MCF 10A (cell line): Measurements from ENCODE around the gene SBSN. TPM values are rescaled to one million over a fixed set of nuclear protein-coding genes. Genes with fewer than 3 reads are reported as not detected.

Experiments used
- BruUV-seq: library from RNA; stranded (reverse); fragments of 400-500 nt; replicated peaks from 2 replicates; lab custom pipeline; 2021; lab: Mats Ljungman, UMichigan
- CTCF ChIA-PET: fragments of 300-600 bp; sonication (Branson Sonifier 250); formaldehyde crosslinking; extraction: SDS; loops from one replicate; lab custom pipeline; 2021; ENCODE audit warnings: antibody characterized with exemption, inconsistent platforms; lab: Yijun Ruan, JAX
- POLR2A ChIA-PET: fragments of 300-600, 350-650 bp; sonication (Branson Sonifier 250); formaldehyde crosslinking; extraction: SDS; loops from one replicate; lab custom pipeline; 2020; ENCODE audit warnings: antibody characterized with exemption, inconsistent platforms; lab: Yijun Ruan, JAX
- DNase-seq: peaks from one replicate; pipeline ENCODE4 v3.0.0-alpha.2; 2018; ENCODE audit not compliant: unreplicated experiment
- H3K27ac Mint-ChIP-seq: one replicate; pipeline ENCODE4 v1.8.0; 2022; ENCODE audit warnings: mild to moderate bottlenecking, low read depth, mixed read lengths; ENCODE audit not compliant: unreplicated experiment
- H3K27me3 Mint-ChIP-seq: one replicate; pipeline ENCODE4 v1.8.0; 2022; ENCODE audit warnings: mixed read lengths; ENCODE audit not compliant: insufficient read depth, unreplicated experiment
- H3K36me3 Mint-ChIP-seq: one replicate; pipeline ENCODE4 v1.8.0; 2022; ENCODE audit warnings: mild to moderate bottlenecking, moderate library complexity, mixed read lengths; ENCODE audit not compliant: insufficient read depth, unreplicated experiment
- H3K4me1 Mint-ChIP-seq: one replicate; pipeline ENCODE4 v1.8.0; 2022; ENCODE audit warnings: mixed read lengths; ENCODE audit not compliant: insufficient read depth, unreplicated experiment
- H3K4me3 Mint-ChIP-seq: one replicate; pipeline ENCODE4 v1.8.0; 2022; ENCODE audit warnings: mild to moderate bottlenecking, moderate library complexity, mixed read lengths; ENCODE audit not compliant: unreplicated experiment
- H3K9me3 Mint-ChIP-seq: one replicate; pipeline ENCODE4 v1.8.0; 2022; ENCODE audit warnings: mixed read lengths; ENCODE audit not compliant: unreplicated experiment
- CTCF ChIP-seq: fragments of 200-600 bp; IDR thresholded peaks from one replicate; pipeline ENCODE4 v1.8.0; 2022; ENCODE audit warnings: antibody characterized with exemption, mild to moderate bottlenecking; ENCODE audit not compliant: unreplicated experiment
- intact Hi-C: fragments of 100-400 bp; cut with micrococcal nuclease; formaldehyde crosslinking; loops from 2 replicates; pipeline ENCODE4 v1.14.1; 2022
- total RNA-seq: library from RNA; stranded (reverse); gene quantifications from 2 replicates; pipeline ENCODE4 v1.2.3, GENCODE V29; 2022

Gene SBSN
- total RNA-seq, 1 experiment from 2014 or later = not detected

GRCh38 chr19:35534803-35535480 lies 6.8 kb upstream of the SBSN start:
- ChIA-PET CTCF (interaction anchor here (0.6 to 1.5 kb wide), 3 partner anchors 14 to 44 kb away, joined by 3 to 5 read pairs (median 4); no protein-coding TSS in a partner anchor), POLR2A (interaction anchor here (0.7 kb wide), 1 partner anchor 270 kb away, joined by 3 read pairs; no protein-coding TSS in a partner anchor)
- no peak overlapping the region for H3K27ac Mint-ChIP-seq
- H3K27me3 Mint-ChIP-seq = peaks cover 24% of the 10 kb centered on the region
- BruUV-seq = no TSS peak
- DNase-seq = no peak
- intact Hi-C loops = no loop called here
- no peaks in the 10 kb centered on the region for H3K9me3 Mint-ChIP-seq
- no peaks in the 10 kb centered on the region for H3K36me3 Mint-ChIP-seq
- H3K4me1 Mint-ChIP-seq = no peaks in the 10 kb centered on the region
- no peak for TF ChIP-seq CTCF
- no peak overlapping the region for H3K4me3 Mint-ChIP-seq

- no peak for TF ChIP-seq CTCF
- Mint-ChIP-seq H3K4me1 (peaks cover 1% of the 10 kb centered on the region), H3K27me3 (peaks cover 24% of the 10 kb centered on the region), H3K27ac (no peak overlapping the region), H3K9me3 (no peaks in the 10 kb centered on the region), H3K4me3 (no peak overlapping the region), H3K36me3 (no peaks in the 10 kb centered on the region)
- ChIA-PET POLR2A (no interaction called here), CTCF (no interaction called here)
- no peak for DNase-seq
- BruUV-seq = no TSS peak
- intact Hi-C loops = no loop called here
These were observed 5.8 kb upstream of the SBSN start for GRCh38 chr19:35533822-35534392.

- ChIA-PET POLR2A (no interaction called here), CTCF (no interaction called here)
- no TSS peak for BruUV-seq
- intact Hi-C loops = no loop called here
- no peak for DNase-seq
- TF ChIP-seq CTCF = no peak
- no peaks in the 10 kb centered on the region for H3K36me3 Mint-ChIP-seq
- H3K4me3 Mint-ChIP-seq = no peak within 1 kb of the TSS
- H3K4me1 Mint-ChIP-seq = peaks cover 7% of the 10 kb centered on the region
- H3K27me3 Mint-ChIP-seq = peaks cover 24% of the 10 kb centered on the region
- H3K9me3 Mint-ChIP-seq = no peaks in the 10 kb centered on the region
- no peak within 1 kb of the TSS for H3K27ac Mint-ChIP-seq
These were observed 5.2 kb upstream of the SBSN start, which contains the start of gene GAPDHS for GRCh38 chr19:35533201-35533821. TSS of gene GAPDHS (plus strand) at chr19:35533456. CDS start at chr19:35533528, 72 bp downstream.

- CTCF ChIA-PET = interaction anchor here (0.9 to 1.3 kb wide), 6 partner anchors 11 to 54 kb away, joined by 3 to 5 read pairs (median 4); no protein-coding TSS in a partner anchor
- BruUV-seq = no TSS peak
- no peak for TF ChIP-seq CTCF
- Mint-ChIP-seq H3K4me1 (peaks cover 17% of the 10 kb centered on the region), H3K27me3 (peaks cover 24% of the 10 kb centered on the region), H3K9me3 (no peaks in the 10 kb centered on the region), H3K27ac (no peak overlapping the region), H3K36me3 (peaks cover 1% of the 10 kb centered on the region), H3K4me3 (no peak overlapping the region)
- intact Hi-C loops = no loop called here
- no peak for DNase-seq
- POLR2A ChIA-PET = interaction anchor here (0.6 to 1.0 kb wide), 2 partner anchors 13 to 84 kb away, joined by 4 to 5 read pairs; no protein-coding TSS in a partner anchor
These were observed 3.2 kb upstream of the SBSN start for GRCh38 chr19:35531291-35531690.
